Heart right ventricle (tissue), 16 donors: Measurements from ENCODE around the gene UPP2. TPM values are rescaled to one million over a fixed set of nuclear protein-coding genes. Genes with fewer than 3 reads are reported as not detected.

Source experiments
- ATAC-seq, 8 donors: fragments of 200-7000 bp; cut with Tn5 transposase; one replicate each; pipeline ENCODE4 v1.9.1; 2020; ENCODE audit warnings: mild to moderate bottlenecking in 8 of 8, moderate library complexity in 8 of 8, moderate number of reproducible peaks in 1 of 8
- DNase-seq, 2 donors: peaks; one replicate each; pipeline ENCODE4 v3.0.0-alpha.2; 2020
- H3K27ac ChIP-seq, 10 donors: fragments of 200-600 bp; sonication (generic) in 2 of 10; one replicate each; pipeline versions ENCODE4 v1.5.0 to v1.8.0; 2020 to 2022; ENCODE audit warnings: mild to moderate bottlenecking in 3 of 10
- H3K27me3 ChIP-seq, 7 donors: fragments of 200-600 bp; one replicate each; pipeline ENCODE4 v1.8.0; 2021 to 2022; ENCODE audit warnings: mild to moderate bottlenecking in 2 of 7
- H3K36me3 ChIP-seq, 9 donors: fragments of 200-600 bp; sonication (generic) in 1 of 9; one replicate each; pipeline versions ENCODE4 v1.5.0 to v1.8.0; 2020 to 2022; ENCODE audit warnings: mild to moderate bottlenecking in 2 of 9
- H3K4me1 ChIP-seq, 9 donors: fragments of 200-600 bp; sonication (generic) in 1 of 9; one replicate each; pipeline versions ENCODE4 v1.5.0 to v1.8.0; 2020 to 2022; ENCODE audit warnings: mild to moderate bottlenecking in 4 of 9
- H3K4me3 ChIP-seq, 10 donors: fragments of 200-600 bp; sonication (generic) in 2 of 10; one replicate each; pipeline versions ENCODE4 v1.5.0 to v1.8.0; 2020 to 2022; ENCODE audit warnings: mild to moderate bottlenecking in 7 of 10, moderate library complexity in 2 of 10
- H3K9me3 ChIP-seq, 11 donors: fragments of 200-600 bp in 10 of 11; sonication (generic) in 2 of 11; one replicate each; pipeline versions ENCODE4 v1.5.0 to v1.8.0; 2013 to 2022; ENCODE audit warnings: mild to moderate bottlenecking in 2 of 11, control low read depth in 1 of 11, moderate library complexity in 1 of 11
- WGBS, 2 donors: extraction: QIAGEN DNeasy Blood & Tissue Kit; methylation state at CpG; one replicate each; pipeline ENCODE4 v1.1.7; 2013; ENCODE audit warnings: inconsistent platforms in 1 of 2; 5-methylcytosine and 5-hydroxymethylcytosine counted together
- intact Hi-C, 10 donors: fragments of 100-400 bp; cut with DNase I; formaldehyde crosslinking; loops; one replicate each; pipeline versions ENCODE4 v1.11.1 to v1.14.2; 2022
- polyA plus RNA-seq, 2 donors: library from polyadenylated mRNA; stranded (reverse); fragments of 200-250 nt; gene quantifications; one replicate each; pipeline ENCODE4 v1.2.3, GENCODE V29; 2013
- total RNA-seq, 10 donors: library from RNA; stranded (reverse); fragmentation: NEBNext Ultra II Directional in 3 of 10; extraction: Animal tissue kit (Norgen Biotek cat#: 25700) in 3 of 10; gene quantifications; one replicate each; pipeline versions ENCODE4 v1.2.1 to v1.2.4, GENCODE V29; 2021 to 2023
- TF ChIP-seq, protein P1 (sequence below), 9 donors: fragments of 200-600 bp; sonication (generic) in 2 of 9; IDR thresholded peaks; one replicate each; pipeline versions ENCODE4 v1.5.0 to v1.8.0; 2021 to 2022; ENCODE audit warnings: antibody characterized with exemption in 9 of 9, mild to moderate bottlenecking in 5 of 9, moderate library complexity in 1 of 9
- donor health status: Arrhythmogenic right ventricular cardiomyopathy.
- donor health status: ischemic (EF 13 %, LVEDD 7.1; RV severe dilation, severe dysfunction).
- donor health status: healthy with polysubstance abuse.
- donor health status: DM: no; HTN: yes; CAD: no.
- donor health status: DM: no; HTN: no; CAD: no.
- donor health status: ischemic (EF 25% LVEDD 6.9; RV normal size, moderate dysfunction).
- donor health status: ischemic (EF 25% LVEDD 5.7; RV mildly dilated, moderate dysfunction).
- donor health status: healthy.
- donor health status: DM: yes; HTN: yes; CAD: no.
- donor health status: Ischemic cardiomyopathy.
- donor health status: ischemic (EF 35%, LVEDD 5.7; RV mildly dilated, moderate dysfunction).
- donor health status: nonischemic (EF 11% LVEDD 7.7; RV severe dilation, severe dysfunction).
- donor health status: DM: yes; HTN: yes; CAD: no.
- donor health status: PGD.
- donor health status: ischemic (EF 29% LVEDD 5.4; RV normal size, mild dysfunction).
- donor health status: nonischemic (EF 23%, LVEDD 6.1; RV moderate dilation, normal function).

Gene UPP2
- total and polyA plus RNA-seq, 12 donors, result not detected

DNA sequence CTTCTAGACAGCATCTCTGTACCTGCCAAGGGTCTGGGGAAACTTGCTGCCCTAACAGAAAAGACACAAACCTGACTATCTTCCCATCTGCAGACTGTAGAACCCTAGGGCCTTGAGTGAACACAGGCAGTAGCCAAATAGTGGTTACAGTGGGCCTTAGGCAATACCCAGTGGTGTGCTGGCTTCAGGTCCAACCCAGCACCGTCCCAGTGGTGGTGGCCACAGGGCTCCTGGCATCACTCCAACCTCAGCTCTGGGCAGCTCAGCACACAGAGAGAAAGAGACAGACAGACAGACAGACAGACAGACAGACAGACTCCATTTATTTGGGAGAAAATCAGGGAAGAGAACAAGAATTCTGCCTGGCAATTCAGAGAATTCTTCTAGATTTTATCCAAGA is 29.3 kb upstream of the UPP2 start:
- H3K4me3 ChIP-seq, result no peak overlapping the region
- no peaks in the 10 kb centered on the region for H3K27me3 ChIP-seq
- TF ChIP-seq, protein P1, sequence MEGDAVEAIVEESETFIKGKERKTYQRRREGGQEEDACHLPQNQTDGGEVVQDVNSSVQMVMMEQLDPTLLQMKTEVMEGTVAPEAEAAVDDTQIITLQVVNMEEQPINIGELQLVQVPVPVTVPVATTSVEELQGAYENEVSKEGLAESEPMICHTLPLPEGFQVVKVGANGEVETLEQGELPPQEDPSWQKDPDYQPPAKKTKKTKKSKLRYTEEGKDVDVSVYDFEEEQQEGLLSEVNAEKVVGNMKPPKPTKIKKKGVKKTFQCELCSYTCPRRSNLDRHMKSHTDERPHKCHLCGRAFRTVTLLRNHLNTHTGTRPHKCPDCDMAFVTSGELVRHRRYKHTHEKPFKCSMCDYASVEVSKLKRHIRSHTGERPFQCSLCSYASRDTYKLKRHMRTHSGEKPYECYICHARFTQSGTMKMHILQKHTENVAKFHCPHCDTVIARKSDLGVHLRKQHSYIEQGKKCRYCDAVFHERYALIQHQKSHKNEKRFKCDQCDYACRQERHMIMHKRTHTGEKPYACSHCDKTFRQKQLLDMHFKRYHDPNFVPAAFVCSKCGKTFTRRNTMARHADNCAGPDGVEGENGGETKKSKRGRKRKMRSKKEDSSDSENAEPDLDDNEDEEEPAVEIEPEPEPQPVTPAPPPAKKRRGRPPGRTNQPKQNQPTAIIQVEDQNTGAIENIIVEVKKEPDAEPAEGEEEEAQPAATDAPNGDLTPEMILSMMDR (IDR thresholded peaks at IDR 0.05), result no peak
- 83 to 91% methylated on average over 1 of the region's 1 CpG for WGBS, 2 donors
- H3K36me3 ChIP-seq, result no peaks in the 10 kb centered on the region
- intact Hi-C loops, result no loop called here
- H3K4me1 ChIP-seq, result no peaks in the 10 kb centered on the region
- peaks cover 0 to 16% (median 5%) of the 10 kb centered on the region in 11 donors for H3K9me3 ChIP-seq
- ATAC-seq (no peak), DNase-seq (no peak)
- H3K27ac ChIP-seq, result no peak overlapping the region

DNA sequence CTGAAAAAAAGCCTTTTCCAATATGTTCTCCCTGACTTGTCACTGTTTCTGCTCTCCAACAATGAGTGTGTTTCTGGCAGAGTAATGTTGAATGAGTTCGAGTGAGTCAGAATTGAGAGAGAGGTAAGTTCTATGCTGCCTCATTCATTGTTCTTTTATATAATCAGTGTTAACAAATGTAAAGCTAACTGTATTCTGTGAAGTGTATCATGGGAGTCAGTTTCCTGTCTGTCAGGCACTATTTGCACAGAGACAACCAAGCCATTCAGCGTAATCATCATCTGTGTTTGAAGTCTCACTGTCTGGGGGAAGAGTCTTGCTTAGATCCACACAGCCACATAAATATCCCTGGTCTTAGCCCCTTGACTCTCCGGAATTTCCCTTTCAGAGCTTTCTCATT is 22.0 kb upstream of the UPP2 start:
- no peak for ATAC-seq
- TF ChIP-seq, protein P1 (IDR thresholded peaks at IDR 0.05), result no peak
- H3K9me3 ChIP-seq, result peaks cover 0 to 29% (median 7%) of the 10 kb centered on the region in 11 donors
- intact Hi-C loops, result no loop called here
- no peak overlapping the region for H3K4me3 ChIP-seq
- no peak overlapping the region for H3K27ac ChIP-seq
- H3K36me3 ChIP-seq, result no peaks in the 10 kb centered on the region
- DNase-seq, result no peak
- 49 to 53% methylated on average over 3 of the region's 3 CpGs for WGBS, 2 donors
- no peaks in the 10 kb centered on the region for H3K27me3 ChIP-seq
- no peaks in the 10 kb centered on the region for H3K4me1 ChIP-seq

DNA sequence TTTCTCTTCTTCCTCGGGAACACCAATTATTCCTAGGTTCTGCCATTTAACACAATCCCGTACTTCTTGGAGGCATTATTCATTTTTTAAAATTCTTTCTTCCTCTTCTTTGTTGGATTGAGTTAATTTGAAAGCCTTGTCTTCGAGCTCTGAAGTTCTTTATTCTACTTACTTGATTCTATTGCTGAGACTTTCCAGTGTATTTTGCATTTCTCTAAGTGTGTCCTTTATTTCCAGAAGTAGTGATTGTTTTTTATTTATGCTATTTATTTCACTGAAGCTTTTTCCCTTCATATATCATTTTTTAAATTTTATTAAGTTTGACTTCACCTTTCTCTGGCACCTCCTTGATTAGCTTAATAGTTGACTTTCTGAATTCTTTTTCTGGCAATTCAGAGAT is 13.6 kb upstream of the UPP2 start:
- Histone ChIP-seq H3K4me3 (no peak overlapping the region), H3K36me3 (no peaks in the 10 kb centered on the region), H3K27me3 (no peaks in the 10 kb centered on the region), H3K4me1 (no peaks in the 10 kb centered on the region), H3K27ac (no peak overlapping the region), H3K9me3 (peaks cover 0 to 35% (median 6%) of the 10 kb centered on the region in 11 donors)
- WGBS, 2 donors, result 84 to 89% methylated on average over 3 of the region's 3 CpGs
- intact Hi-C loops, result no loop called here
- no peak for ATAC-seq
- DNase-seq, result no peak
- TF ChIP-seq, protein P1 (IDR thresholded peaks at IDR 0.05), result no peak

DNA sequence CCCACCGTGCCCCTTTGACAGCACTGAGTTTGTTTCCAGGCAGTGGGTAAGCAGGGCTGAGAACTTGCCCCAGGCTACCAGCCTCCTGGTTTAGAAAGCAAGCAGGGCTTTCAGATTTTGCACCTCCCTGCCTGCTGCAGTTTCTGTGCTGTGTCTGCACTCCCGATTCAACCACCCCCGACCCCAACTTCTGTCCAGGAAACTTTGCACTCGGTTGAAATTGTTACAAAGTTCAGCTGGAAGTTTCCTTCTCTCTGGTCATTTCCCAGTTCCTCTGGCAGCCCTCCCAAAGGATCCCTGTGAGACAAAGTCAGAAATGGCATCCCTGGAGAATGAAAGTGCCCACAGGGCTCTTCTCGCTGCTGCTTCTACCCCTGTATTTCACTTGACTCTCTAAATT is 12.4 kb upstream of the UPP2 start:
- TF ChIP-seq, protein P1 (IDR thresholded peaks at IDR 0.05), result no peak
- intact Hi-C loops, result no loop called here
- no peaks in the 10 kb centered on the region for H3K4me1 ChIP-seq
- H3K27ac ChIP-seq, result no peak overlapping the region
- no peak overlapping the region for H3K4me3 ChIP-seq
- peaks cover 0 to 35% (median 6%) of the 10 kb centered on the region in 11 donors for H3K9me3 ChIP-seq
- H3K36me3 ChIP-seq, result no peaks in the 10 kb centered on the region
- no peaks in the 10 kb centered on the region for H3K27me3 ChIP-seq
- ATAC-seq (no peak), DNase-seq (no peak)
- 69 to 78% methylated on average over 5 of the region's 5 CpGs for WGBS, 2 donors
